ENCODE results near the gene SSR4.

DNA sequence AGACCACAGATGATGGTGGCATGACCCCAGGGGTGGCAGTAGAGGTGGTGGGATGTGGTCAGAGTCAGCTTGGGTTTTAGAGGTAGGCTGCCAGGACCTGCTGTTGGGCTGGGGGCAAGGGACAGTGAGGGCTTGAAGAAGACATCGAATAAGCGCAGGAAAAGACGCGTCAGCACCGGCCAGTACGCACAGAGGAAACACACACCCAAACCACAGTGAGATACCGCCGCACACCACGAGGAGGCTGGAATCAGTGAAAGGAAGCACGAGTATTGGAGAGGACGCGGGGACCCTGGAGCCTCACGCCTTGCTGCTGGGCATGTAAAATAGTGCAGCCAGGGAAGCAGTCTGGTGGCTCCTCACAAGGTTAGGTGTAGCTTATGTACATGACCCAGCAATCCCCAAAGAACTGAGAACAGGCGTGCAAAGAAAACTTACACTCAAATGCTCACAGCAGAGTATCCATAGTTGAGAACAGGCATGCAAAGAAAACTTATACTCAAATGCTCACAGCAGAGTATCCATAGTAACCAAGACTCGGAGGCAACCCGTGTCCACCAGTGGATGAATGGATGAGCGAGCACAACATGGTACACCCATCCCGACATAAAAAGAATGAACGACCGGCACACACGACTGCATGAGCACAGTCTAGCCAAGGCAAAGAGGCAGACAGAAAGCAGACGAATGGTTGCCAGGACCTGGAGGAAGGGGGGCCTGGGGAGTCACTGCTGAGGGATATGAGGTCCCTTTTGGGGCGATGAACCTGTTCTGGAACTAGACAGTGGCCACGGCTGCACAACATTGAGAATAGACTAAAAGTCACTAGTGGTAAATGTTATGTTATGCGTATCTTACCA is 22.6 kb downstream of the SSR4 start:
- TF ChIP-seq, protein P1, sequence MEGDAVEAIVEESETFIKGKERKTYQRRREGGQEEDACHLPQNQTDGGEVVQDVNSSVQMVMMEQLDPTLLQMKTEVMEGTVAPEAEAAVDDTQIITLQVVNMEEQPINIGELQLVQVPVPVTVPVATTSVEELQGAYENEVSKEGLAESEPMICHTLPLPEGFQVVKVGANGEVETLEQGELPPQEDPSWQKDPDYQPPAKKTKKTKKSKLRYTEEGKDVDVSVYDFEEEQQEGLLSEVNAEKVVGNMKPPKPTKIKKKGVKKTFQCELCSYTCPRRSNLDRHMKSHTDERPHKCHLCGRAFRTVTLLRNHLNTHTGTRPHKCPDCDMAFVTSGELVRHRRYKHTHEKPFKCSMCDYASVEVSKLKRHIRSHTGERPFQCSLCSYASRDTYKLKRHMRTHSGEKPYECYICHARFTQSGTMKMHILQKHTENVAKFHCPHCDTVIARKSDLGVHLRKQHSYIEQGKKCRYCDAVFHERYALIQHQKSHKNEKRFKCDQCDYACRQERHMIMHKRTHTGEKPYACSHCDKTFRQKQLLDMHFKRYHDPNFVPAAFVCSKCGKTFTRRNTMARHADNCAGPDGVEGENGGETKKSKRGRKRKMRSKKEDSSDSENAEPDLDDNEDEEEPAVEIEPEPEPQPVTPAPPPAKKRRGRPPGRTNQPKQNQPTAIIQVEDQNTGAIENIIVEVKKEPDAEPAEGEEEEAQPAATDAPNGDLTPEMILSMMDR (IDR thresholded peaks at IDR 0.05; ENCODE audit: insufficient read depth, low read length), result no peak
- no peak for TF ChIP-seq GABPA (IDR thresholded peaks at IDR 0.05; ENCODE audit: low read depth)
